ENCODE results near the gene RAPGEF4. TPM values are rescaled to one million over a fixed set of nuclear protein-coding genes. Genes with fewer than 3 reads are reported as not detected.

RAPGEF4 gene
- total RNA-seq, 1 experiment from 2014 or later: 0.59 TPM

- no peak for TF ChIP-seq ATF3 (IDR thresholded peaks at IDR 0.05)
- no peak for TF ChIP-seq ZNF274 (IDR thresholded peaks at IDR 0.05; ENCODE audit: low read depth, low read length)
- TF ChIP-seq POLR2AphosphoS5 (IDR thresholded peaks at IDR 0.05; ENCODE audit: low read depth, low read length): no peak
- TF ChIP-seq JUND (IDR thresholded peaks at IDR 0.05): no peak
These were observed 280.8 kb downstream of the RAPGEF4 start (continued) for GRCh38 chr2:173016451-173016850.

GRCh38 chr2:173017646-173018420 is 282.2 kb downstream of the RAPGEF4 start:
- TF ChIP-seq ZNF274 (IDR thresholded peaks at IDR 0.05; ENCODE audit: low read depth, low read length) (no peak), POLR2A (IDR thresholded peaks at IDR 0.05; ENCODE audit: borderline replicate concordance, extremely low read depth, insufficient read depth, insufficient read length) (no peak), FOSL1 (IDR thresholded peaks at IDR 0.05; ENCODE audit: low read depth) (no peak), POLR2AphosphoS5 (IDR thresholded peaks at IDR 0.05; ENCODE audit: low read depth, low read length) (no peak), CBX3 (IDR thresholded peaks at IDR 0.05; ENCODE audit: low read depth) (no peak), SRF (IDR thresholded peaks at IDR 0.05; ENCODE audit: low read depth) (no peak), CEBPB (IDR thresholded peaks at IDR 0.05; ENCODE audit: low read depth) (no peak), EZH2phosphoT487 (IDR thresholded peaks at IDR 0.05; ENCODE audit: borderline replicate concordance) (no peak), ZBTB33 (IDR thresholded peaks at IDR 0.05; ENCODE audit: extremely low read depth, insufficient replicate concordance, low read length) (no peak), EZH2 (IDR thresholded peaks at IDR 0.05) (no peak)
- Histone ChIP-seq H3K4me3 (replicated peaks in 1 of 2; ENCODE audit: low read depth in 1 of 2, low read length in 2 of 2) (no peak overlapping the region), H4K20me1 (ENCODE audit: insufficient read depth) (no peaks in the 10 kb centered on the region), H2AFZ (ENCODE audit: low read depth, low read length, poor library complexity, severe bottlenecking) (no peak overlapping the region), H3K9ac (ENCODE audit: low read length) (no peak overlapping the region), H3K9me3 (ENCODE audit: control insufficient read depth in 1 of 2, insufficient read depth in 1 of 2, low read depth in 1 of 2, low read length in 2 of 2) (no peaks in the 10 kb centered on the region), H3K4me1 (ENCODE audit: control insufficient read depth in 1 of 2, insufficient read depth in 2 of 2, low read length in 2 of 2) (no peaks in the 10 kb centered on the region), H3K9me2 (ENCODE audit: insufficient read depth) (no peaks in the 10 kb centered on the region), H3K4me2 (ENCODE audit: low read length) (no peak overlapping the region), H3K36me3 (ENCODE audit: control insufficient read depth in 1 of 2, insufficient read depth in 2 of 2, low read length in 2 of 2) (no peaks in the 10 kb centered on the region), H3K27me3 (ENCODE audit: insufficient read depth, low read length) (no peaks in the 10 kb centered on the region), H3K79me2 (ENCODE audit: insufficient read depth, low read length) (no peaks in the 10 kb centered on the region), H3K27ac (ENCODE audit: low read depth, low read length) (no peak overlapping the region)
- no peak for ATAC-seq
- DNase-seq (ENCODE audit: low read depth, low spot score): no peak
- ChIA-PET CTCF (interaction anchor here (0.8 kb wide), 1 partner anchor 9 kb away, joined by 4 read pairs; no protein-coding TSS in a partner anchor), POLR2A (no interaction called here), RAD21 (ENCODE audit: low non-redundant PET in 1 of 2, low total read pairs in 2 of 2, uncharacterized antibody in 2 of 2, unreplicated experiment in 2 of 2) (no interaction called here)
- intact Hi-C loops (cut with micrococcal nuclease): no loop called here
- BruUV-seq (replicated peaks): no TSS peak
